ENCODE measurements around the gene AHSG.
"Not testable (repeated sequence)": the region's sequence is repeated elsewhere in the genome, so short reads cannot be mapped to it uniquely, and the experiment has no call there.

AHSG gene

DNA sequence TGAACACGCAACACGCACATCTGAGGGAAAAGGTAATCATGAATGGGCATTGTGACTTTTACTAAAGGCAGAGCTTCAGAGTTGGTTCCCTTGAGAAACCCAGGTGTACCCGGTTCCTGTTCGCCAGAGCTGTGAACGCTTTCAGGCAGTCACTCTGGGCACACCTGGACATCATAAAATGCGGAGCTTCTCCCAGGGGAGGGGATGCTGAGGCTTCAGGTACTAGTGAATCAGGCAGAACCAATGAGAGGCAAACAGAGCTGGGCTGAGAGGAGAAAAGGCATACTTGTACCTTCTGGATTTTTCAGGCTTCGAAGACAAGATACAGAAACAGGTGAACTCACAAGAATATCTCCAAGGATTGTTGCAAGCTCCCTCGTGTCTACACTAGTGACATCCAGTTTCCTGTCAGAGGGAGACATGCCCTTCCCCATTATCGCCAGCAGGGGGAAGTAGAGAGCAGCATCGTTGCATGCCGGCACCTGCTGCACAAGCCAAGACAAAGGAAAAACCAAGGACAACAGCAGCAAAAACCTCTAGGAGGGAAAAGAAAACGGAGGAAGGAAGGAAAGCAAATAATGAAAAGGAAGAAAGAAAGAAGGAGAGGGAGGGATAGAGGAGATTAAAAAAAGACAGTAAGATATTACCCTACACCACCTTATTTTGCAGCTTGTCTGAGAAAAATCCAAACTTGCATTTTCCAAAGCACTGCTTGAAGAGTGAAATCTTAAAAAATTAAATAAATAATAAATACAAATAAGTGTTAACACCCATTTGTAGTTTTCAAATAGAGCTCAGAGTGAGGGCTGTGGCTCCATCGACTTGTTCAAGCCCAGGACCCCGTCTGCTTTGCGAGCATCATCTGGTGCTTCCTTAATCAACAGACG lies 2.0 kb downstream of the AHSG start:
- FAIRE-seq = peak; percentile 93
- peak; percentile 68 for DNase-seq (ENCODE audit: insufficient read length, low spot score)

DNA sequence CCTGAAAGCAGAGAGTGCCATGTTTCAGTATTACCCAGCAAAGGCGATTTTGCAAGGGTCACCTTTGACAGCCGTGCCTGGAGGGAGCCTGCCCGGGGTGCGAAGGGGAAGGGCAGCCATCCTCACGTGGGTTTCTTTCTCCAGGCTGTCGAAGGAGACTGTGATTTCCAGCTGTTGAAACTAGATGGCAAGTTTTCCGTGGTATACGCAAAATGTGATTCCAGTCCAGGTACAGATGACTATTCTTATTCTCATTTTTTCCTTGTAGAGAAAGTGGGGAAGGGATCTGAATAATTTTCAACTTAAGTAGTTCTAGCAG lies 3.4 kb downstream of the AHSG start:
- DNase-seq (ENCODE audit: insufficient read length, low spot score) (no peak), FAIRE-seq (no peak)

DNA sequence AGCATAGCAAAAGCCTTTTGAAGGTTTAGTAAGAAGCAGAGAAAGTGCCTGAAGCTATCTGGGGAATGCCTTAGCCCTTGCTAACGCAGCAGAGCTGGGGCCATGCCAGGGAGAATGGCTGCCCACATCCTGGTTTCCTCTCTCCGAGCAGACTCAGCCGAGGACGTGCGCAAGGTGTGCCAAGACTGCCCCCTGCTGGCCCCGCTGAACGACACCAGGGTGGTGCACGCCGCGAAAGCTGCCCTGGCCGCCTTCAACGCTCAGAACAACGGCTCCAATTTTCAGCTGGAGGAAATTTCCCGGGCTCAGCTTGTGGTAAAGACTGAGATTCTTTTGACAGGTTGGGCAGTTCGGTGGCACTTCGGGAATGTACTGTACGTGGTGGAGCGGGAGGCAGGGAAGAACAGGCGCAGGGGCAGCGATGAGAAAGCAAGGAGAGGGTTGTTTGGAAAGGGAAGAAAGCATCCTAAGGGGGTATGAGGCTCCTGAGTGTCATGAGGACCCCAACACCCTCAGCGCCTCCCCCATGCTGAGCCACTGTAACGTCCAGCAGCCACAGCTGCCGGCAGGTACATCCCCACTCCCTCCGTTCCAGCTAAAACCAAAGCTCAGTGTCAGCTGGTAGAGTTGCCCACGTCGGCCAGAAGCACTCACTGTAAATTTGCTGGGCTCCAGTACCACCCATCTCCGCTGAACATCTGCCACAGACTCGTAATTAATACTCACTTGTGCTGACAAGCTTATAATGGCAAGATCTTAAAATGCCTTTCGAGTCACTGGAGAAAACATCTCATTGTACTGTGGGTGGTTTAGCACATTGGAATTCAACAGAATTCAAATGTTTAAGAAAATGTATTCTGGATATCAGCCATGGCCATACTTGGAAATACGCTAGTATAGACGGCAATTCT lies 4.4 kb downstream of the AHSG start:
- FAIRE-seq (peak; percentile 83), DNase-seq (ENCODE audit: insufficient read length, low spot score) (peak; percentile 81)

DNA sequence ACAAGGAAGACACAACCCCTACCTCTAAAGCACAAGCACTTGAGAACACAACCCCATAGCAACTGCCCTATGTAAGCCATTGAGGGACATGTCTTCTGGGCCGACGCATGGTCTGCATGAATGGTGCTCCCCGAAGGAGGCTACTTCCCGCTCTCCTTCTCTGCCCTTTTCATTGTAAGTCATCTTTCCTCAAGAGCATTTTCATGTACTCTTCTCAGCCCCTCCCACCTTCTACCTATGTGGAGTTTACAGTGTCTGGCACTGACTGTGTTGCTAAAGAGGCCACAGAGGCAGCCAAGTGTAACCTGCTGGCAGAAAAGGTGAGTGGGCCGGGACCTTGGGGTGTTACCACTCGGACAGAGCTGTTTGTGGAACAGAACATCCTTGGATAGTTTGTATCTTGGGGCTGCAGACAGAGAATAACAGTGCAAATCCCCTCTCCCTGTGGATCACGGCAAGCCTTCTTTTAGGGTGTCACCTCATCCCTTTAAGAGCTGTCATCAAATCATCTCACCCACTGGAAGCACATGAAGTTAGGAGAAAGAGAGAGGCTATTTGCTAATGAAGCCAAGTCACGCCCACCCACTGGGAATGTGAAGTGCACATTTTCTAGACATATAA lies 5.6 kb downstream of the AHSG start:
- DNase-seq (ENCODE audit: insufficient read length, low spot score) = no peak
- FAIRE-seq = no peak

DNA sequence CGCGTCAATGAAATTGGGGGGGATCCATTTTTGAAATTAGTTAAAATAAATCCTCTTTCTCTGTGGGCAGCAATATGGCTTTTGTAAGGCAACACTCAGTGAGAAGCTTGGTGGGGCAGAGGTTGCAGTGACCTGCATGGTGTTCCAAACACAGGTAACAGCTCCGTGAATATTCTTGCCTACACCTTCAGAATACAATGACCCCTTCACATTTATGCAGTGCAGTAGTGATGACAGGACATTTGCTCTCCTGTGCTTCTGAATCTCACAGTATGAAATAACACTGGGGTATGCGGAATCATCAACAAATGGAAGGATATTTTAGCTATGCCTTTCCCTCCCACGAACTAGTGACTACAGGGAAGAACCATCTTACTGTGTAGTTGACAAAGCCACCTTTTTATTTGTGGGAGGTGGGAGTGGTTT lies 6.9 kb downstream of the AHSG start:
- DNase-seq (ENCODE audit: insufficient read length, low spot score) (no peak), FAIRE-seq (no peak)

DNA sequence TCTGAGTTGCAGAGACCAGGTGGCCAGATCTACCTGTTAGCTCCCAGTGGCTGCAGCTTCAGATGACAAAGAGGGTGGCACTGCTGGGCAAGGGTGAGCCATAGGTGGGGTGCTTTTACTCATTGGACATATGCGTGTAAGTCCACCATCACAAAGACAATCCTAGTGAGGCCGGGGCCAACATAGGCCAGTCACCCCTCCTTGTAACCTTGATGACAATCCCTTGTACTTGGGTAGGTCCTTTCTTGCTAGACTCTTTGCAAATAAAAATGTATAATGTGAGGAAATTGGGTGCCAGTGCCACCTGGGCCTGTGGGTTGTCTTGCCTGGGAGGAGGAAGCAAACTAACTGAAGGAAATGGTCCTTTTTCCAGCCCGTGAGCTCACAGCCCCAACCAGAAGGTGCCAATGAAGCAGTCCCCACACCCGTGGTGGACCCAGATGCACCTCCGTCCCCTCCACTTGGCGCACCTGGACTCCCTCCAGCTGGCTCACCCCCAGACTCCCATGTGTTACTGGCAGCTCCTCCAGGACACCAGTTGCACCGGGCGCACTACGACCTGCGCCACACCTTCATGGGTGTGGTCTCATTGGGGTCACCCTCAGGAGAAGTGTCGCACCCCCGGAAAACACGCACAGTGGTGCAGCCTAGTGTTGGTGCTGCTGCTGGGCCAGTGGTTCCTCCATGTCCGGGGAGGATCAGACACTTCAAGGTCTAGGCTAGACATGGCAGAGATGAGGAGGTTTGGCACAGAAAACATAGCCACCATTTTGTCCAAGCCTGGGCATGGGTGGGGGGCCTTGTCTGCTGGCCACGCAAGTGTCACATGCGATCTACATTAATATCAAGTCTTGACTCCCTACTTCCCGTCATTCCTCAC lies 7.6 kb downstream of the AHSG start:
- DNase-seq (ENCODE audit: insufficient read length, low spot score) (no peak), FAIRE-seq (no peak)

DNA sequence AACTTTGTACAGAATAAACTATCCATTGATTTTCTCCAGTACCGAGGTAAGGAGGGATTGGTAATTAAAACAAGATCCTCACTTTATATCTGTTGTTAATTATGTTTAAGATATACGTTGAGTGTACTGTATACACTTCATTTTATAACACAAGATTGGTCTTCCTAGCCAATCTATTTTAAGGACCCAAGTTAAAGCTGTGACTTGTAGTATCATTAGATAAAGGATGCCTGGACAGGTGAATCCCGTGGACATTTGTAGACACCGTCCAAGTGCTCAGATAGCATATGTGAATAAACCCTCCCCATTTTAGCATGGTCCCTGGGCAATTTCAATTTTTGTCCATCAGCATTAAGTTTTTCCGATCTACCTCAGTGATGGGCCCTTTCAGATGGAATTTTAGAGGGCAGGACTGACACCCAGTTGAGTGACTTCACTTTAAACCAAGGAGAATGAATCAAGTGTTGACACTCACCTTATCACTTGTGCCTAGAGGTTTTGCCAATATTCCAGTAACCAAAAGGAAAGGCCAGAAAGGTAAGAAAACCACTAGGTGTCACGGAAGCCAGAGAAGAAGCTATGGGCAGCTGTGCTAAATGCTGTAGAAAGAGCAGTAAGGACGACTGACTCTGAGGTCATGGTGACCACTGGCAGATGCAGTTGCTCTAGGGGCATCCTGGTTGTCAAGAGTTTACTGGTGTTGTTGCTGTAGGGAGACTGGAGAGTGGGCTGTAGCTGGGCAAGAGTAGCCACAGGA lies 9.2 kb downstream of the AHSG start:
- DNase-seq (ENCODE audit: insufficient read length, low spot score) (no peak), FAIRE-seq (no peak)

DNA sequence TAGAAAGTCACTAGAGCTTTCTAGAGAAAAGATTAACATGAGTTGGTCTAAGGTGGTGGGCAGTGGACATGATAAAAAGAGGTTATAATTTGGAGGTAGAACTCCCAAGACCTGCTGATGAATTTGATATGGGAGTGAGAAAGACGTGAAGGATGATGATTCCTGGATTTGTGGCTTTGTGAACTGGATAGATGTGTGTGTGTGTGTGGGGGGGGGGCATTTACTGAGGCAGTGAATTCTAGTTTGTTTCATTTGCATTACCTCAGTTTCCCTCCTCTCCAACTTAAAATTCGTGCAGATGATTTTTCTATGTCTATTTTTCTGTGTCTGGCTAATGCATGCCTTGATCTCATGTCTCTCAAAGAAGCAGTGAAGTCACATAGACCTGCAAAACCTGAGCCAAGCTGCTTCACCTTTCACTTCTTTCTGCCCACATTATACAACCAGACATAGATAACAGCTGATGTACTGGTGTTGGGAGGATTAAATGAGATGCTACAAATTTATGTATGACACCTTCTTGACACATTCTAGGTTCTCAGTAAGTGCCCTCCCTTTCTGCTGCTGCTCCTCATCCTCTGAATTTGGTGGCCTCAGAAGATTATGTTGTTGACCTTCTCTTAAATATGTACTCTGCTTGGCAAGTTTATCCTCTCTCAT lies 9.9 kb downstream of the AHSG start:
- FAIRE-seq (no peak), DNase-seq (ENCODE audit: insufficient read length, low spot score) (no peak)

DNA sequence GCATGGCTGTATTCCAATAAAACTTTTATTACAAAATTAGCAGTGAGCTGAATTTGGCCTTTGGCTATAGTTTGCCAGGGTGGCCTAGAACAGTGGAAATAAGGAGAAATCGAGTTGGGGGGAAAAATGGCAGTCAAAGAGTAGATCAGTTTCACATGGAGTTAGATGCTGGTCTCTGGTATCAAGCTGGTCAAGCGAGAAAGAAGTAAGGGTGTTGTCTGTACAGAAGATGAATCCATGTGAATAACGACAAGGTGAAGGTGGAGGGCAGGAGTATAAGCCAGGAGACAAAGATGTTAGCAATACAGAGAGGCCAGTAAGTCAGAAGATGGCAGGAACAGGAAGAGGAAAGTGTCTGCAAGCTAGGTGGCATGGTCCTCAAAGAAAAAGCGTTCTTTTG lies 11.7 kb downstream of the AHSG start:
- DNase-seq (ENCODE audit: insufficient read length, low spot score) = no peak
- FAIRE-seq = no peak

DNA sequence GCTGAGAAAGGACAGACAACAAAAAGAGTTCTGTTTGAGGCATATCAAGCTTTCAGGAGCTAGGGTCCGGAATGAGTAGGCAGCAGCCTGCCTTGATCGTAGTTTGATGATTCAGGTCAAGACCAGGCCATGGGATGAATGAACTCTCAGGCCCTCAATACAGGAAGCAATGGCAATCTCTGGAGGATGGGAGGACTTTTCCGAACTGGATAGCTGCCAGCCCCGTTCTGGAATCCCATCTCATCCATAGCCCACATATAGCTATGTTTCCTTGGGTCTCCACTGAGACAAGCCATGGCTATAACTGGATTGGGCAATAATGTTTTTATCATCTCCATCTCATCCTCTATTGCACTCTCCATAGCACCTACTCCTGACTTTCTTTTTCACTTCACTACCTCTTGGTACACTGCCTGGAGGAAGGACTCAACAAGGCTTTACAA lies 12.8 kb downstream of the AHSG start:
- FAIRE-seq (no peak), DNase-seq (ENCODE audit: insufficient read length, low spot score) (no peak)

DNA sequence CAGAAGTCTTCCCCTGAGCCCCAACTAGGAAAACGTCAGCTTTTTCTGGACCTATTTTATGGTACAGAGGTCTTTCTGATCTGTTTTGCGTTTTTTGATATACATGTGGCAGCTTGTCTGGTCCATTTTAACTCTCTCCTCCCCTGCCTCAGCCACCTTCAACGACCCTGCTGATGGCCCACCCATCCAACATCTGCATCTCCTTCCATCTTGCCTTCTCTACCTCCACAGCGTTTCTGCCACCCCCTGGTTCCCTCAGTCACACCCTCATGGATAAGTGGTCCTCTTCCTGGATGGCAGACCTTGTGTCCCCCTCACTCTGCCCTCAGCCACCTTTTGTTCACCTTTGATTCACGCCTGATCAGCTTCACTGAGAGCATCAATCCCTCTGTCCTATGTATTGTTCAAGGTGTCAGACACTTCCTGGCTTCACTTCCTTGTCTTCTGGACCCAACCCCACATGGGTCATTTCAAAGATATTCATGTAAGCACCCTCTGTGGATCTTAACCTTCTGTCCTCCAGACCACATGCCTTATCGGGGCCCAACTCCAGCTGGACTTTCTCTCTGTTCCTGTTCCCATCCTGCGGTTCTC lies 13.5 kb downstream of the AHSG start:
- FAIRE-seq (no peak), DNase-seq (ENCODE audit: insufficient read length, low spot score) (no peak)

DNA sequence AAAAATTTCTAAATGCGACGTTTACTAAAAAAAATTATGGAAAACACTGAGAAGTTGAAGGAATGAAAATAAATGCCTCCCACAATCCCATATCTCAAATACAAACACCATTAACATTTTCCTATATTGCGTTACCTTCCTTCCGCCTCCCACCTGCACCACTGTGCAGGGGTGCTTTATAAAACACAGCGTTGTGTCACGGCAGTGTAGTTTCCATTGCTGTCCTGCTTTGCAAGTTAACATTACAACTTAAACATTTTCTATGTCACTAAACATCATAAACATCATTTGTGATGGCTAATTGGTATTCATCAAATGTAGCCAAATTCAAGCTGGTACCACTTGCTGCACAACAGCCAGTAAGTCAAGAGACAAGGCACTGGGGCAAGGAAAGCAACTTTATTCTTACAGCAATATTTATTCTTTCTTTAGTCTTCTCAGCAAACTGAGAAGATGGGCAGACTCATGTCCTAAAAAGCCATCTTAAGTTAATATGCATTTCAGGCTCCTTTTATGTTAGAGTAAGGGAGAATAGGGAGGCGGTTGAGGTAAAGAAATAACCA lies 15.1 kb downstream of the AHSG start:
- FAIRE-seq (no peak), DNase-seq (ENCODE audit: insufficient read length, low spot score) (no peak)

DNA sequence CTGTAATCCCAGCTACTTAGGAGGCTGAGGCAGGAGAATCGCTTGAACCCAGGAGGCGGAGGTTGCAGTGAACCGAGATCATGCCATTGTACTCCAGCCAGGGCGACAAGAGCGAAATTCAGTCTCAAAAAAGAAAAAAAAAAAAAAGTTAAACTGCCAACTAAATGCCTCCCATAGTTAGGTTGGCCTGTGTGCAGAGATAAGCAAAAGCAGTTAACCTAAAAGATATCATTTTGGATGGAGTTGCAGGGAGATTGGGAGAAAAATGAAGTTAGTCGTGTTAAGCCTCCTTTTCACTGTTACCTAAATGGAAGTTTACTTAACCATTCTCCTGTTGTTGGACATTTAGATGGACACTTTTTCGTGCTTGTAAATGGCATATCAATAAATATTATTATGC lies 15.9 kb downstream of the AHSG start:
- DNase-seq (ENCODE audit: insufficient read length, low spot score) (no peak), FAIRE-seq (no peak)

DNA sequence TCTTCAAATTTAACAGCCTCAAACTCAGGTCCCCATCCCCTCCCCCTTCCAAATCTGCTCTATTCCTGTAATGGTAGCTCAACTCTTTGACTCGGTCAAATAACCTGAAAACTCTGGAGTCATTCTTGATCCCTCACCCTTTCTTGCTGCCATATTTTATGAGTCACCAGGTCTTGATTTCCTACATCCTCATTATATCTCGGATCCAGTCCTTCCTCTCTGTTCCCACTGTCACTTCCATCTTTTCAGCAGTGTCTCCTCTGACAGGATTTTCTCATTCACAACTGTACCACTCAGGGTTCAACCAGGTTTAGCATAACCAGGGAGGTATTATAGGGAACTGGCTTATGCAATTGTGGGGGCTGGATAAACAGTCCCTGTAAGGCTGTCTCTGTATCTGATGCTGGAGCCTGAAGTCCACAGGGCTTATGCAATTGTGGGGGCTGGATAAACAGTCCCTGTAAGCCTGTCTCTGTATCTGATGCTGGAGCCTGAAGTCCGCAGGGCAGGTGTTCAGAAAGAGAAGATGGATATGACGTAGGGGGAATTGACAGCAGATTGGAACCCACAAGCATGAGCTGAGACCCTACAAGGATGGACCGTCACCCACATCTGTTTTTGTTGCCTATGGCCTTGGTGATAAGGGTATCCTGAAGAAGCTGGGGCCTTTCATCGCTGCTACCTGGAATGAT lies 18.2 kb downstream of the AHSG start:
- FAIRE-seq = no peak
- no peak for DNase-seq (ENCODE audit: insufficient read length, low spot score)

DNA sequence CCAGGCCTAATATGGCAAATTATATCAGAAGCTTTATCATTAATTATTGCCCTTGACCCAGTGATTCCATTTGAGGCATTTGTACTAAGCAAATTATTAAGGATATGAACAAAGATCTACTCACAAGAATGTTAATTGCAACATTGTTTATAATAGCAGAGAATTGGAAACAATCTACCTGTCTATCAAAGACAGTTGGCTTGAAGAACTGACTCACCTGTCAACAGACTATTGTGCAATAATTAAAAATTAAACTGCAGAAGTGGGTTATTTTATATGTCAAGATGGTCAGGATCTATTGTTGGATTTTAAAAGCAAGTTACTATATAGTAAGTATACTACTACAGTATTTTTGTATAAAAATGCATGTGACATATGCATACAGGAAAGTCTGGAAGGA lies 20.6 kb downstream of the AHSG start:
- DNase-seq (ENCODE audit: insufficient read length, low spot score) = no peak
- no peak for FAIRE-seq

DNA sequence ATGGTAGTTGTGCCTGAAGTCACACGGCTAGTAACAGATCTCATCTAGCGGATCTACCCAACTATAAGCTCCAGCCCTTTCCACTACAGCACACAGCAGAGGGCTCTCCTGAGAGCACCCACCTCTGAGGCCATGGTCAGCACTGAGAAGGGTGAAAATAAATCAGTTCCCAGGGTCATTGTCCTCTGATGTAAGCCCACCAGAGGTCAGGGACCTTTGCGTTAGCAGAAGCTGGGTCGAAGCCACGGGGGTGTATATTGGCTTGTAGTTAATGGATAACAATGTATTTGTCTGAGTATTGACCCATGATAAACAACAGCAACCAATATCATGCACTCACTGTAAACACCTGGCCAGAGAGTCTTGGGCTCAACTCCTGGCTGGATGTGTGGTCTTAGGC lies 21.3 kb downstream of the AHSG start:
- not testable (repeated sequence) for FAIRE-seq; DNase-seq (ENCODE audit: insufficient read length, low spot score)

DNA sequence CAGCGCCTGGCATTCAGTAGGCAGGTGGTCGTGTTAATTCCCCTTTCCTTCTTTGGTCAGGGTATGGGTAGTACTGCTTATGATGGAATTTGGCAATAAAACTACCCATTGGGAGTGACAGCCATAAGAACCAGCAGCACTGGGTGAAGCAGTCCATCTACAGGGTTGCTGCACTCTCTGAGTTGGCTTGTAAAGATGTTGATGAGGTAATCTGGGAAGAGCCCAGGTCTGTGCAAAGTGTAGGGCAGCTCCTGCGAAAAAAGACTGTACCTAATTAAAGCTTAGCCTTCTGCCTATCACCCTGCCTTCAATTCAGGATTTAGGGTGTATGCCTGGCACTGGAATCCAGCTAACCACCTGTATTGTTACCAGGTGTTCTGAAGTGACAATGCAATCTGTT lies 22.7 kb downstream of the AHSG start:
- DNase-seq (ENCODE audit: insufficient read length, low spot score) = no peak
- FAIRE-seq = no peak

DNA sequence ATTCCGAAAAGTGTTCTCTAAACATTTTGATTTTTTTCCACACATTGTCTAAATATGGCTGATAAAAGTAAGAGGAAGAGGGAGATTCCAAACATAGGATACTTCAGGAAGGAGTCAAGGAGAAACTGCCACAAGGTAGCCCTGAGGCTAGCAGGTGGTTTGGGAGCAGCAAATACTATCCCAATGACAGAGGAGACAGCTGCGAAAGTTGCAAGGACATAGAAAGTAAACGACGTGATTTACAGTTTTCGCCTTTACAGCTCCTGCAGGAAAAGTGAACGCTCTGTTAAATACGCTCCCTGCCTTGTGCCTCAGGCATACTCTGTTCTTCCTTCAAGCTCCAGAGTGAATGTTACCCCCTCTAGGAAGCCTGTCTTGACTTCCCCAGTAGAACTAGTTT lies 23.7 kb downstream of the AHSG start:
- FAIRE-seq = no peak
- no peak for DNase-seq (ENCODE audit: insufficient read length, low spot score)

Measured in GM19239 (cell line).